HT1080 (cell line): Measurements from ENCODE around the gene ANKAR. TPM values are rescaled to one million over a fixed set of nuclear protein-coding genes. Genes with fewer than 3 reads are reported as not detected.
A peak's percentile ranks its signal among the peaks of the same experiment; 100 is the strongest.
"Not testable (repeated sequence)": the region's sequence is repeated elsewhere in the genome, so short reads cannot be mapped to it uniquely, and the experiment has no call there.

Experiments
- DNase-seq: peaks from one replicate; pipeline ENCODE4 v3.0.0-alpha.2; 2015; ENCODE audit warnings: low read depth
- total RNA-seq: library from RNA; depleted of rRNA; stranded (reverse); fragments of >200 nt; shearing (Covaris generic); gene quantifications from 2 replicates; pipeline ENCODE4 v1.2.3, GENCODE V29; 2014

ANKAR gene
- total RNA-seq, 1 experiment from 2014 or later: 2.4 TPM

DNA sequence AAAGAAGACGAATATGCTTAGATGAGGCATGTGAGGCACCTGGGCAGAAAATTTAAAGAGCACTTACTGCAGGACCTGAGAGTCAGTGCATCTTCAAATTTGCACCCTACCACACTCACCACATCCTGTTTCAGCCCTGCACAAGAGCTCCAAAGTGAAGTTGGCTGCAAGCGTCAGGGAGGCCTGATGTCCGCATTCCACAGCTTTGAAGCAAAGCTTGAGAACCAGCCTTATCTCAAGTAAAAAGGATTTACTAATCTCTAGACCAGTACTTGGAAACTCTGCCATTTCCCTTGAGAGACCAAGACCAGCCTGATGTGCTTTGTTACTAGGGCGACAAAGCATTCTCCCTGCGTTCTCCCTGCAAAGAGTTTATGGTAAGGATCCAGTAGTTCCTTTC lies 16.6 kb upstream of the ANKAR start:
- no peak for DNase-seq

DNA sequence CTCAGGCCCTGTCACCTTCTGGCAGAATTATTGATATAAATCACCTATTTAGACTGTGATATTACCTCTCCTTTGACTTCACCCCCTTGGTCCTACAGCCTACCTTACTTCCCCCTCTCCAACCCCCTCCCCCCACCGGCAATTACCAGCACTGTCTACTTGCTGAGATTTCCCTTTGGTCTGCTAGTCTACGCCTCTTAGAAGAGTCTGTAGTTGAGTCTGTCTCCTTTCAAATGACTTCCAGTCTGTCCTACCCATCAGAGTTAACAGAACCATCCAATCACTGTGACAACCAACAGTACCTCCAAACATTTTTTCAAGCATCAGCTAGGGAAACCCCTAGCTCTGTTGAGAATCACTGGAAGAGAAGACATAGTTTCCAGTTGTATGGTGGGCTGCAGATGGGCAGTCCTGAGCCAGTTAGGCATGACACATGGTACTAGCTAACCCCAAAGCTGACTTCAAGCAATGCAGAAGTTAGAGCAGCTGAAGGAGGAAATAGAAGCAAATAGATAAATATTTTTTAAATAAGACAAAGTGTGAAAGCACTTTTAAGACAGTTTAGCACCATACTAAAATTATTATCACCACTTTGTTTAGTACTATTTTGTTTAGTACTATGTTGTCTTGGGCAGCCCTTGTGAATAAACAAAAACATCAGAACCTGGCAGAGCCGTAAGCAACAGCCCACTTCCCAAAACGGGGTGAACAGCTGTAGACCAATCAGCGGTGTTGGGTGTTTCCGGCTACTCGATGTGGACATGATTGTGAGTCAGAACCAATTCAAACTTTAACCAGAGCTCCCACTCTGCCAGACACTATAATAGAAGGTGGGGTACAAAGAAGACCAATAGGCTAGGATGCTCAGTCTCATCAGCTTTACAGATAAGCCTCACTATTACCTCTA lies 15.9 kb upstream of the ANKAR start:
- no peak for DNase-seq

DNA sequence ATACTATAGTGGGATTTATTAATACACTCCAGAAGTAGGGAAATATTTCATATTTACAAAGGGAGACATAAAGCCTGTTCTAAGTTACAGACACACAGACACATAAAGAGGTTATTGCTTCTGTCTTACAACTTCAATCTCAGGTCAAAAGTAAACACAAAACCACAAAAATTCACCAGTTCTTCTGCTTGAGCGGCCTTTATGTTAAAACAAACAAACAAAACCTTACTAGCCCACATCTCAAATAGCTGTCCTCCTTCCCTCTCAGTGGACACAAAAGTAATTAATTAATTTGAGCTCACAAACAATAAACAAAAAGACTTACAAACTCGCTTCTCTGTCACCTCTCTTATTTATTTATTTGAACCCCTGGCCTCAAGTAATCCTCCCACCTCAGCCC lies 14.7 kb upstream of the ANKAR start:
- no peak for DNase-seq

DNA sequence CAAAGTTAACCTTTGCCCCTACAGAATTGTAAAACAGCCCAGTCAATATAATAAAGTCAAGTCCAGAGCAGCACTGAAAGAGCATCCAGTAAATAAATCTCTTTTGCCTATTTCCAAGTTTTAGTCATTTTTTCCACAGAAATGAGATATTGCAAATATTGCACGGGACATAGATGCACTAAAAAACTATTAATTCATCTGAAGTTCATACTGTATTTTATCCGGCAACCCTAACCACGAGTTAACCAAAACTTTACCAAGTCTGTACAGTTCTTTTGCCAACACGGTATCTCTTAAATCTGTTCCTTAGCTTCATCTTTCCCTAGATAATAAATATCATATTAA lies 13.7 kb upstream of the ANKAR start:
- DNase-seq: no peak

DNA sequence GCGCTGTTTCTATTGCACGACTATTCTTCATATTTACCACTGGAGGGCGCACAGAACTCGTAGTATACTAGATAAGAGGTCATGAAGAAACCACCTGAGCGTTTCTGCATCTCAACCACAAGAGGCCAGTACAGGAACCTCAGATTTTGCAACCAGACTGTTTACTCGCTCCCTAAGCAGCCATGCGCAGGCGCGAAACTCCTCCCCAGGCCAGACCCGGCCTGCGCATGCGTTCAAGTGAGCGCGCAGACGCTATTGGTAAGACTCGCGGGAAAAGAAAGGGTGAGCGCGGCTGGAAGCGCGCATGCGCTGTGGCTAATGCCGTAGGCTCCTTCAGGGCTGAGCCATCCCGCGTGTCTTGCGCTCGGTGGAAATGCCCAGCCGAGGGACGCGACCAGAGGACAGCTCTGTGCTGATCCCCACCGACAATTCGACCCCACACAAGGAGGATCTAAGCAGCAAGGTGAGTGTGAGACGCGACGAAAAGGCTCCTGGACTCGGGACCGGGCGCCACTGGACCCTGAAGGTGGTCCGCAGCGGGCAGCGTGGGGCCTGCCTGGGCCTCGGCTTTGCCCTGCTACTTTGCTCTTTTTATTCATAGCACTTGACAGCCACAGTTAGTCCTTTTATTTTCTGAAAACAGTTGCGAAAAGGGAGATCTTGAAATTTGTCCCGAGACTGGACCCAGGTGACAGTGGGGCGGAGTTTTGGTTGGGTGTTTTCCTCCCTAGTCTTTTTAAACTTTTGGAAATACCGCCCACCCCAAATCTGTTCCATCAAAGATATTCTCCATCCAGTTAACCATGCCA lies 13.1 kb upstream of the ANKAR start, which contains the start of gene ASNSD1:
ASNSD1 (plus strand) TSS at position 312 of the 809 bp plus-strand sequence. CDS start 4,674 bp downstream, outside the sequence.
- peak; percentile 99 for DNase-seq

DNA sequence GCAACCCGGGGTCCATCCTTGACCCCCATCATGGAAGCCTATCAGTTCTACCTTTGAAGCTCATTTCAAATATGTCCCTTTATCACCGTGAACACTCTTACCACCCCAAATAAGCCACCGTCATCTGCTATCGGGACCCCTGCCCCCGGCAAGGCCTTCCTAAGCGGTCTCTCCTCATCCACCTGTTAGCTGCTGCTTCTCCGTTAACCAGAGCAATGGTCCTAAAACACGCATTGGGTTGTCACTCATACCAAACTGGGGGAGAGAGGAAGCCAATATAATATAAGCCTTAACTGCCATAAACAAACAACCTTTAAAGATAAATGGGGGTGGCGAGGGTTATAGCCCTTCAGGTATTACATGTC lies 12.5 kb upstream of the ANKAR start:
- DNase-seq: no peak

DNA sequence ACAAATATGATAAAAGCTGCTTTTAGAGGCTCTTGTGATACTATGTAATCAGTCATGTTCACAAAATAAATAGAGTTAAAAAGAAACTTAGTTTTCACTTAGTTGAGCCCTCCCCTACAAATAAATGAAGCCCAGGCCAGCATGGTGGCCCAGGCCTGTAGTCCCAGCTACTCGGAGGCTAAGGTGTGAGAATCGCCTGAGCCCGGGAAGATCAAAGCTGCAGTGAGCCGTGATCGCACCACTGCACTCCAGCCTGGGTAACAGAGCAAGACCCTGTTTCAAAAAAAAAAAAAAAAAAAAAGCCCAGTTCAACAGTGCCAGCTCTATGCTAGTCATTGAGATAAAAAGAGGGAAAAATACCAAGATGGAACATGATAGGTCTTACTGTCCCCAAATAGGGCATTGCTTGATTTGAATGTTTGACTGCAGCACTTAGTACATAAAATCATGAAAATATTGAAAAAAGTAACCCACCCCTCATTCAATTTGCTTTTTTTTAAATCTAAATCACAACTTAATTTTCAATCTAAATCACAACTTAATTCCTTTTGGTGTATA lies 11.7 kb upstream of the ANKAR start:
- no peak for DNase-seq

DNA sequence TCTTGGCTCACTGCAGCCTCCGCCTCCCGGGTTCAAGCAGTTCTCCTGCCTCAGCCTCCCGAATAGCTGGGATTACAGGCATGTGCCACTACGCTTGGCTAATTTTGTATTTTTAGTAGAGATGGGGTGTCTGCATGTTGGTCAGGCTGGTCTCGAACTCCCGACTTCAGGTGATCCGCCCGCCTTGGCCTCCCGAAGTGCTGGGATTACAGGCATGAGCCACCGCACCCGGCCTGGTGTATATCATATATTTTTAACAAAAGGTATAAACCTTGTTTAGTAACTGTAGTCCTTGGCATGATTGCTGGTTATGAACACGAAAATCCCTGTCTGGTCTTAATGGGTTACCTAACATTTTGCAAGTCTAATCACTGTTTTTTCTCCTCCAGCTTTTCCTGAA lies 11.2 kb upstream of the ANKAR start:
- not testable (repeated sequence) for DNase-seq

DNA sequence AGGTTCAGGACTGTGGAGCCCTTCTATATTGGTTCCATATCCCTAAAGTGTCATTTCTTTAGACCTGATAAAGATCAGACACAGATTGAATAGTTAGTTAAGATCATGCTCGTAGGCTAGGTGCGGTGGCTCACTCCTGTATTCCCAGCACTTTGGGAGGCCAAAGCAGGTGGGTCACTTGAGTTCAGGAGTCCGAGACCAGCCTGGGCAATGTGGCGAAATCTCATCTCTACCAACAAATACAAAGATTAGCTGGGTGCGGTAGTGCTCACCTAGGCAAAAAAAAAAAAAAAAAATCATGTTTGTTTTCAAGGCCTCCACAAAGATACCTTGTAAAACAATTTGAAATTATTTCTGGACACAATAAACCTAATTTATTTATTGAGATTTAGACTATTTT lies 4.6 kb upstream of the ANKAR start:
- no peak for DNase-seq

DNA sequence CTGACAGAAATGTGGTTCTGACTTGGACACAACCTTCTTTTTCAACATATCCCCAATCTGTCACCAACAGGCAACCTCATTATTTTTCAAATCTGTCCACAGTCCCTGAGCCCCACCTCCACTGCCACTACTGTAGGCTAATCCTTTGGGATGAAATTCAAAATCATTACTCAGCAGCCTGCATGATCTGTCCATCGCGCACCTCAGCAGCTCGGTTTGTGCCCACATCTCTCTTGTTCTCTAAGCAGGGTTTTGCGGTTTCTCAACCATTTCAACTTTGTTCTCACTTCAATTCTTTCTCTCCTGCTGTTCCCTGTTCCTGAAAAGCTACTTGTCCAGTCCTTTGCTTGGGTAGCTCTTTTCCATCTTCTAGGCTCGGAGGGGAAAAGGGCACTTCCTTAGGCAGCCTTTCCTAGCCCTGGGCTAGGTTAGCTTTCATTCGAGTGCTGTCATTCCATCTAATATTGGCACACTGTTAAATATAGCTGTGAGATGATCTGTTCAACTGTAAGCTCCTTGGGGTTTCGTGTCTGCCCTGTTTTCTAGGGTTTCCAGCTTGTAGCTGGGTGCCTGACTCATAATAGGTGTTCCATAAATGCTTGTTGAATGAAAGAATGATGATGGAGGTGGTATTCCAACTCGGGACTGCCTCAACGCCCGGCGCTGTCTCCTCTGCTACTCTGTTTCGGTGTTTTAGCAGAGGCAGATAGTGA lies 653 bp upstream of the ANKAR start:
- DNase-seq: no peak

DNA sequence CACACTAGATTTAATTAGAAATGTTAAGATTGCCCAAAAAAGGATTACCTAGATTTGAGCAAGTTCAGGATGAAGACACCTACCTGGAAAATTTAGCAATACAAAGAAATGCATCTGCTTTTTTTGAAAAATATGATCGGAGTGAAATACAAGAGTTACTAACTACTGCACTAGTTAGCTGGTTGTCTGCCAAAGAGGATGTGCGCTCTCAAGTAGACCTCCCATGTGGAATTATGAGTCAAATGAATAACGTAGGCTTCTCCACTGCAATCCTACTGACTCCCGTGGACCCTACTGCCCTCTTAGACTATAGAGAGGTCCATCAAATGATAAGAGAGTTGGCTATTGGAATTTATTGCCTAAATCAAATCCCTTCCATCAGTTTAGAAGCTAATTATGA lies 2.0 kb downstream of the ANKAR start:
- no peak for DNase-seq

DNA sequence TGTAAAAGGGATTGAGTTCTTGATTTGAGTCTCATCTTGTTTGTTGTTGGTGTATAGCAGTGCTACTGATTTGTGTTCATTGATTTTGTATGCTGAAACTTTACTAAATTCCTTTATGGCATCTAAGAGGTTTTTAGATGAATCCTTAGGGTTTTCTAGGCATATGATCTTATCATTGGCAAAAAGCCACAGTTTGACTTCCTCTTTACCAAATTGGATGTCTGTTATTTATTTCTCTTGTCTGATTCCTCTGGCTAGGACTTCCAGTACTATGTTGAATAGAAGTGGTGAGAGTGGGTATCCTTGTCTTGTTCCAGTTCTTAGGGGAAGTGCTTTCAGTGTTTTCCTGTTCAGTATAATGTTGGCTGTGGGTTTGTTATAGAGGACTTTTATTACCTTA lies 4.8 kb downstream of the ANKAR start:
- no peak for DNase-seq

DNA sequence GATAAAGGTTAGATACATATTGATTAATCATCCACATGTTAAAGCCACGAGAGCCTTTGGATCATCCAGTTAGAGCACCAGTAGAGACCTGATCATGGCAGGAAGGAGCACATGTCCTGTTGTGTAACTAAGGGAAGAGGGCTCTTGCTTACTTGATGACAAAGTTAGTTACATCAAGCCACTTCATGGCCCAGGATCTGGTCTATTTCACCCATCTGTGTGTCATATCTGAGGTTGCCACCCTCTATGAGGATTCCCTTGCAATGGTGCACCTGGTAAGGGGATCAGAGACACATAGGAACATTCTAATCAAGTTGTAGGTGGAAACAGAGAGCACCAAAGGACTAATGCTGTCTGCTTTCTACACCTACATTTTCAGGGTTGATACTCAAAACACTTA lies 6.7 kb downstream of the ANKAR start:
- DNase-seq: no peak

DNA sequence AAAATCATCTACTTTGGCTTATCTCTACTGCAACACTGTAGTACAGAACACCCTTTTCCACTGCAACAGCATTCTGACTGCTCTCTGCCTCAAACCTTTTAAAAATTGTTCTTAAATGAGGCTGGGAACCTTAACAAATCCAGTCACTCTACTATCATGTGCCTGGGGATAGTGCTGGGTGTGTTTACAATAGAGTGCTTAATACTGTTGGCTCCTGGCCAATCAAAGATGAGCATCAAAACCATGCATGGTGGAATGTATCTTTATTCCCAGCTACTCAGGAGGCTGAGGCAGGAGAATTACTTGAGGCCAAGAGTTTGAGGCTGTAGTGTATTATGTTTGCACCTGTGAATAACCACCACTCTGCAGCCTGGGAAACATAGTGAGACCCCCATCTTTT lies 7.4 kb downstream of the ANKAR start:
- DNase-seq: no peak

DNA sequence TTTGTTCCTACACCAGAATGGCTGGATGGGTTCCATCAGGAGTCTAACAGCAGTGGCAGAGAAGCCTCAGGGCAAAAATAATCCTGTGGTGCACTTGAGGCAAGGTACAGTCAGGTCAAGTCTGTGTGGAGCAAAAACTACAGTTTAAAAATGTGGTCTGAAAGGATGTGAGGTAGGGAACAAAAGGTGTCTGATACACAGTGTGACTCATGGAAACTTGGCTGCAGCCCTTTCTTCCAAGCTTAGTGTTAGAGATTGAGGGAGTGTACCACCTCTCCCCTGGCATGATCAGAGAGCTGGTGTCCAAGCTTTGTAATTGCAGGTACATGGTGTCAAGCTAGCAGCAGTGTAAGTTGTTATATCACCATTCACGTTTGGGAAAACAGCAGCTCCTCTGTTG lies 8.9 kb downstream of the ANKAR start:
- peak; percentile 73 for DNase-seq

DNA sequence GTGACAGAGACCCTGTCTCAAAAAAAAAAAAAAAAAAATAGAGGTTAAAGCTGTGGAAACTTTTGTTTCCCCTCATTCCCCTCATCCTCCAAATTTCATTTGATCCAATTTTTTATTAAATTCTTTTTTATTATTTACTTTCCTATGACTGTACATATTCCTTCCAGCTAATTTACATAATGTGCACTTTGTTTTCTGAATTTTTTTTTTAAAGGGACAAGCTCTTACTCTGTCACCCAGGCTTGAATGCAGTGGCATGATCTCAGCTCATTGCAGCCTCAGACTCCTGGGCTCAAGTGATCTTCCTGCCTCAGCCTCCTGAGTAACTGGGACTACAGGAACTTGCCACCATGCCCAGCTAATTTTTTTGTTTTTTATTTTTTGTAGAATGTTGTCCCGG lies 10.3 kb downstream of the ANKAR start:
- DNase-seq: no peak

DNA sequence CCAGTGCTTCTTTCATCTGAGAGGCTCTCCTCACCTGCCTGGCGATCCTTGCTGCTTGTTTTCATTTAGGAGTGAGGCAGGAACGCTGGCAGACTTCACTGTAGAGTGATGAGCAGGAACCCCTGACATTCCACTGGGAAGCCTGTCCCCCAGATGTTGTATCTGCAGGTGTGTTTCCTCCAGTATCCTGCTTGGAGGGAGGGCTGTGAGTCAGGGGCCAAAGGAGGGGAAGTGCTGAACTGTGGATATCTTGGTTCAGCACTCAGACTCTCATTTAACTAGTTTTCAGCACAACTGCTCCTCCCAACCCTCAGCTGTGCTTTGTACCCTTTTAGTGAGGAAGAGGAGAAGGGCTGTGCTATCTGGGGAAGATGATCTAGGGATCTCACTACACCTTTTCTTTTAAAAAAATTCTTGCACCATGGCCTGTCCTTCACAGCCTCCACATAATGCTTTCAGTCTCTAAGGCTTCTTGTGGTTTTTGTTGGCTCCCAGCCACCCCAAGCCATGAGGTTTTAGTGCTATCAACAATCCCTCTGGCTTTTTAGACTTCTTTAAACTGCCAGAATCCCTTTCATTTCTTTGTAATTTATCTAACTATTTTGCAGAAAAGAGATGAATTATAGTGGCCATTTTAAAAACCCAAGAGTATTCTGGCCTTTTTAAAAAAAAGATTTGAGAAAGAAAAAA lies 11.2 kb downstream of the ANKAR start:
- DNase-seq: peak; percentile 63

DNA sequence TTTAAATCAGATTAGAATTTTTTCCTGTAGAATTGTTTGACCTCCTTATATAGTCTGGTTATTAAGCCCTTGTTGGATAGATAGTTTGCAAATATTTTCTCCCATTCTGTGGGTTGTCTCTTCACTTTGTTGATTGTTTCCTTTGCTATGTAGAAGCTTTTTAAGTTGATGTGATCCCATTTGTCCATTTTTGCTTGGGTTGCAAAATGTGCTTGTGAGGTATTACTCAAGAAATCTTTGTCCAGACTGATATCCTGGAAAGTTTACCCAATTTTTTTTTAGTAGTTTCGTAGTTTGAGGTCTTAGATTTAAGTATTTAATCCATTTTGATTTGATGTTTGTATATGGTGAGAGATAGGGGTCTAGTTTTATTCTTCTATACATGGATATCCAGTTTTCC lies 13.3 kb downstream of the ANKAR start:
- not testable (repeated sequence) for DNase-seq

DNA sequence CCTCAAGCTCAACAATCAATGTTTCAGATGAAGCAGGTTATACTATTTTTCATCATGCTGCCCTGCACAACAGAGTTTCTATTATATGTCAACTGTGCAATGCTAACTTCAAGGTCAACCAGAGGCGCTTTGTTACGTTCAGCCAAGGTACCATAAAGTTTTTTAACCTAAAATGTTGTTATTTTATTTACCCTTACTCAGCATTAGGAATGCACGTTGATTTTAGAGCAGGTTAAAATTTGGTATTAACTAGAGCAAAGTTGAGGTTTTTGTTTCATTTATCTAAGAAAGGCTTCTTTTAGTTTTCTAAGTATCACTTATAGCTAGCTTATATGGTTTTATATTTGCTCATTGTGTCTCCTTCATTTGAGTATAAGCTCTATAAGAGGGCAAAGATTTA lies 21.8 kb downstream of the ANKAR start:
- DNase-seq: no peak

DNA sequence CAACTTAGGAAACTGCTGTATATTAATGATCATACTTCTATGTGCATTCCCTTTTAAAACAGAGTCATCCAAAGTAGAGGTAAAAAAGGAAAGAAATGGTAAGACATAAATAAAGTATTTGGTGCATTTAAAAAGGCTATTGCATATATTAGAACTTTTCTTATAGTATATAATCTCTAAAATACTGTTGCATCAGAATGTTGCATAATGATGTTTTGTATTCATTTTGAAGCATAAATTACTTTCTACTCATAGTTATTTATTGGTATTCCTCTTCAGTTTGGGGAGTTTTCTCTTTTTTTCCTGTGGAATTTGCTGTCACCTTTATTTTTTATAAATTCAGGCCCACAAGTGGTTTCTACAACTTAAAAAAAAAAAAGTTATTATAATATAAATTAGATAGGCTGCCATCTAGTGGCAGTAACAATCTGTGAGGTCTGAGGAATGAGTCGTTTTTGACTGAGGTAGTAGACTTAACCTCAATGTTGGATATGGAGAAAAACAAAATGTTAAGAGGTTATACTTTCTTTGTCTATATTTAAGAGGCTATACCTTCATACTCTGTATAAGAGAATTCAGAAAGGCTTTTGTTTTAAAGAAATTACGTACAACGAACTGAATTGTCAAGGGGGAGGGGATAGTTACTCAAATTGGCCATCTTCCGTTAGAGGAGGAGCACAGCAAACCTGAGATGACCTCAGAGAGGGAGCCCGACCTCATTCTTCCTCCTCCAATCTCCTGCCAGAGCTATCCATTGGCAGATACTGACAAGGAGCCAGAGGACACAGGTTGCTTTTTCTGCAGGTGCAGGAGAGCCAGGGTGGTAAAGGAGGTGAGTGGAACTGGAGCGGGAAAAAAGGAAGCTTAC lies 23.8 kb downstream of the ANKAR start:
- no peak for DNase-seq
